ENCODE data around the gene ELF2.
"Not testable (repeated sequence)": the region's sequence is repeated elsewhere in the genome, so short reads cannot be mapped to it uniquely, and the experiment has no call there.

The ELF2 gene

DNA sequence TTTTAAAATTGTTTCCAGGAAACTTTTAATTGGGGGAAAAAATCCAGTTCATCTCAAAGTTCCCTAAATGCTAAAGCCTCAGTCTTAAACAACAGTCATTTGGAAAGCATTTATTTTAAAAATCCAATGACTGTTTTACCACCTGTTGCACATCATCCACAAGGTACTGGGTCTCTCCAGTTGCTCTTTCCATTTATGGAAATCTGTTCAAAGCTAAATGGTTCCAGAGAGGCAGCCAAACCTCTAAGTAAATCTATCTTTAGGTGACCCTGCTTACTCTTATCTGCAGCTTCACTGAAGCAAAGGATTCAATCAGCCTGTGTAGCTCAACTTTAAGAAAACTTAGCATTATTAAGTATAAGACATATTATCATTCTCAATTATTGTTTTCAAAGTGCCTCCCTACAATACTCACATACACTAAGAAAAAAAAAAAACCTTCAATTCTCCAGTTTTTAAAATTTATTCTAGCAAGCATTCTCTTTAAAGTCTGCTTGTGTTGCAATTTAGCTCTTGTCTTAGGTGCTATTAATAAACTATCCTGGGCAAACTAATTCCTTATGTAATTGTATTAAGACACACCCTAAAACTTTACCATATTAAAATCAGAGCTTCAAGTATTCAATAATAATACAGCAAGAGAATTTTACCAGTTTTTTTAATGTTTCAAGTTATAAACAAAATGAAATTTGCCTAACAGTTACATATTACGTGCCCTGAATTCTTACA, 100.8 kb downstream of the ELF2 start:
- no peak for DNase-seq

- DNase-seq, result no peak
Observed at GRCh38 chr4:139060591-139060990, 116.4 kb downstream of the ELF2 start.

- not testable (repeated sequence) for DNase-seq
Observed at GRCh38 chr4:139059026-139059425, 118.0 kb downstream of the ELF2 start.

GRCh38 chr4:139054791-139055505, 122.1 kb downstream of the ELF2 start:
- DNase-seq, result no peak

DNA sequence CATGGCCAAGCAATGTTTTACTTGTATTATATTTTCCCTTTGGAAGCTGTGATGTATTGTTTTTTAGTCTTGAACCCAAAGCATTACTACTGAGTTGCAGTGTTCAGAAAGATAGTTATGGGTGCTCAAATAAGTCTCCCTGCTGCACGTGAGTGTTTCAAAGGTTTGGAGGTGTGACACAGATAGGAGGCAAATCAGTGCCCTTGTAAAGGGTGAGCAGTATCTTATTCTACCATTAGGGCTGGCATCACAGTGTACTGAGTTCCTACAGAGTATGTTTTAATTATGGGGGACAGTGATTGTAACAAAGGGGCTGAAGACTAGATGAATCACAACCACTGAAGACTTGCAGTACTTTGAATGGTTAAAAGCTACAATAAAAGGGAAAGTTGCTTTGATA, 123.1 kb downstream of the ELF2 start:
- no peak for DNase-seq

DNA sequence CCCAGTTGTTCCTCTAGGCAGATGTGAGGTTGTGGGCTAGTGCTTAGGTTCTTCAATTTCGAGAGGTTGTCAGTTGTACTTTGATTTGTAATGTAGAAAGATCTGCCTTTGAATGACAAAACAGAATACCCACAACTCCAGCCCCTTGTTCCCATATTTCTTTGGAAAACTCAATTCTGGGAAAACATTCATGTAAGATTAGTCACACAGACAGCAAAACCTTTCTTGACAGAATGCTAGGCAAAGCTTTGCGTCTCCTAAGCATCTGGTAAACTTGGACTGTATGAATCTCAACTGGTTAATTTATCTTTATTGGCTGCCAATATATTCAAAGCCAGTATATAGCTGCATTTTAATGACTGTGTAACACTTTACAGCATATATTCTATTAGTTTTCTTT, 126.6 kb downstream of the ELF2 start:
- DNase-seq, result no peak

DNA sequence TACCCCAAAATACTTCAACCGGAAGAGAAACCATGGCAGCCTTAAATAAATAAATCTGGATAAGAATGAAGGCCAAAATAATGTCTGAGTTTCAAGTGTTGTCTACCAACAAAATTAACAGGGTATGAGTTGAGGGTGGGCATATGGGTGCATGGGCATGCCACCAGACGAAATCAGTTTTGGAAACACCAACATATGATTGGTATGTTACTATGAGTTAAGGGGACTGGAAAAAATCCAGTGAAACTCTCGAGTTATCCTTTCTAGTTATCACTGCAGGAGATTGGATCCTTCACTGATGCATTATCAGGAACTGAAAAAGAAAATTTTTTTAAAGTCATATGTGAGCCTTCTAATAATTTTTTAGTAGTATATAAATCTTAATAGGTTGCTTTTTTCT, 129.0 kb downstream of the ELF2 start:
- DNase-seq, result no peak

DNA sequence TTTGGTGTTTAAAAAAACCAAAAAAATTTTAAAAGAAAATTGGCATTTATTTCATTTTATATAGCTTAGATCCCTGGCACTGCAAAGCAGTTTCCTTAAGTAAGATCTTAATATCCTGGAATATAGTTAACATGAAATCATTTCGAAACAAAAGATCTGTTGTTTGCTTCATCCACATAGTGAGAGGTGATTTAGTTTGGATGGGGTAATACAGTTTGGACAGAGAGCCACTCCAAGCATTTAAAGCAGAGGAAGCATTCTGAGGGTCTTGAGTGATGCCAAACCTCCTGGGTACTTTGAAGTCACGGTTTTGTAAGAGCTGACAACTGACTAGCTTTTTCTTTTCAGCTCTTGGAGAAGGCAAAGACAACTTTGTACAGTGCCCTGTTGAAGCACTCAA, 132.7 kb downstream of the ELF2 start:
- DNase-seq, result no peak

DNA sequence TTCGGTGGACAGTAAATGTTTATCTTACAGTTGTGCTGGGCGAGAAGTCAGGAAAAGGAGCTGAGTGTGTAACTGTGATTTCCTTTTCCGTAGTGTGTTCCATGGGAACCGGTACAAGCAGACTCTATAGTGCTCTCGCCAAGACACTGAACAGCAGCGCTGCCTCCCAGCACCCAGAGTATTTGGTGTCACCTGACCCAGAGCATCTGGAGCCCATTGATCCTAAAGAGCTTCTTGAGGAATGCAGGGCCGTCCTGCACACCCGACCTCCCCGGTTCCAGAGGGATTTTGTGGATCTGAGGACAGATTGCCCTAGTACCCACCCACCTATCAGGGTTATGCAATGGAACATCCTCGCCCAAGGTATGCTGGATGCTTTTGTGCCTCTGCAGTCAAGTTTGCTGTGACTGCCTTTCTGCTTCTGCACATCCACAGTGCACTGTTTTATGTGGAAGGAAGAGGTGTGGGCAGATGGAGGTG, 134.0 kb downstream of the ELF2 start:
- DNase-seq, result no peak

DNA sequence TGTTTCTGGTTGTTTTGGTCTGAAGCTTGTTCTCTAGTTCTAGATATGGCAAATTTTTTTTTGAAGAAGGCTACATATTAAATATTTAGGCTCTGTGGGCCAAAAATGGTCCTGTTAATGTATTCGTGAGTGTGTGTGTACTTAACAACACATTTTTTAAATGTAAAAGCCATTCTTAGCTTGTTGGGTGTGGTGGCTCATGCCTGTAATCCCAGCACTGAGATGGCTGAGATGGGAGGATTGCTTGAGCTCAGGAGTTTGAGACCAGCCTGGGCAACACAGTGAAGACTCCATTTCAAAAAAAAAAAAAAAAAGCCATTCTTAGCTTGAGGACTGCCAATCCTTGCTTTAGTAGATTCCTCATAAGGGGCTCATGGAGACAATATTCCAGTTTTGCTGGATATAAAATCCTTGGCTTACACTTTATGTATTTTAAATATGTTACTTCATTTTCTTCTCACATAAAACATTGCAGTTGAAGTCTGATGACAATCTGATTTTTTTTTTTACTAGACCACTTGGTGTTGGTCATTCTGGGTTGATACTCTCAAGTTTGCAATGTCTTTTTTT, 138.1 kb downstream of the ELF2 start:
- no peak for DNase-seq

DNA sequence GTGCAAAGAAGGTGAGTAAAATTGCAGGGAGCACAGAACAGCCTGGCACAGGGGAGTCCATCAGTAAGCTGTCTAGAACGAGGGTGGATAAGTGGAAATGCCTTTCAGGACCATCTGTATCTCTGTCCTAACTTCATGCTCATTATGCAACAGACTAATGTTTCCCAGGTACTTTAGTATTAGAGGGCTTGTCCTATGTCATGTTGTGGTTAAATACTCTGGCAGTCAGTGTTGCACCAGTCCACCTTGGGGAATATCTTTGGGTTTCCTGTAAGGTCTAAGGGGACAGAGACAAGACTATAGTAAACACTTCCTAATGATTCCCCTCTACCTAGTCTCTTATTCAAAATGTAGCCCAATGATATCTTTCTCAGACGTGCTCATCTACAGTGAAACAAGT, 140.1 kb downstream of the ELF2 start:
- no peak for DNase-seq

DNA sequence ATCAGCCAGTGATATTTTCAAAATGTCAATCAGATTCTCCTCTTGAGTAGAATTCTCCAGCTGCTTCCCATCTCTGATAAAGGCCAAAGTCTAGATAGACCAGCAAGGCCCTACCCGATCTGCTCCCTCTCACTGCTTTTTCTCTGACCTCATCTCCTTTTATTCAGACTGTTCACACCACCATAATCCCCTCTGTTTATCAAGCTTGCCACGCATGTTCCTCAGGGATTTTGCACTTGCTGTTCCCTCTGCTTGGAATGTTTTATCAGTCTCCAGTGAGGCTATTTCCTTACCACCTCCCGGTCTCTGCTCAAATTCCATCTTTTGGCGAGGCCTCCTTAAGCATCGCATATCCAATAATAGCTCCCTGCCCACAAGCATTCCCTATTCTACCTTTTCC, 141.4 kb downstream of the ELF2 start:
- no peak for DNase-seq

GRCh38 chr4:139030614-139031235, 146.3 kb downstream of the ELF2 start:
- DNase-seq, result peak; percentile 76 to 85

- not testable (repeated sequence) for DNase-seq
Observed at GRCh38 chr4:139029866-139030363, 147.1 kb downstream of the ELF2 start.

DNA sequence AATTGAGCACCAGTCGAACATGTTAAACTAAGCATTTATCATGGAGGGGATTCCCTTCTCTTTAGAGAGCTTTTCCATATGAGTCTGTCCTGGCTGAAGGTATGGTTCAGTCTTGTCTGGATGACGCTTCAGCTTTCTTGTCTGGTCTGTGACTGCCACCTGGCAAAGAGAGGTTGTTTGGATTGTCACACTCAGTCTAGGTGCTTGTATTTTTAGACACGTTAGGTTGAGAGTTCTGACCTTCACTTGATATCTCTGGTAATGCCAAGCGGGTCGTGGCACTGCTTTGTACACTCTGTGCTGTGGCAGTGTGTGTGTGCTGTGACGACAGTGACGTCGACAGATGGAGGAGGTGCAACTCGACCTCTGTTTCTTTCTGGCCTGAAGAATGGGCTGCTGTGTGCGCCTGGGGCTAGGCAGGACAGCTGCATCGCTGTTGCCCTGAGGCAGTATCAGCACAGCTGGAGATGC, 148.8 kb downstream of the ELF2 start:
- no peak for DNase-seq

DNA sequence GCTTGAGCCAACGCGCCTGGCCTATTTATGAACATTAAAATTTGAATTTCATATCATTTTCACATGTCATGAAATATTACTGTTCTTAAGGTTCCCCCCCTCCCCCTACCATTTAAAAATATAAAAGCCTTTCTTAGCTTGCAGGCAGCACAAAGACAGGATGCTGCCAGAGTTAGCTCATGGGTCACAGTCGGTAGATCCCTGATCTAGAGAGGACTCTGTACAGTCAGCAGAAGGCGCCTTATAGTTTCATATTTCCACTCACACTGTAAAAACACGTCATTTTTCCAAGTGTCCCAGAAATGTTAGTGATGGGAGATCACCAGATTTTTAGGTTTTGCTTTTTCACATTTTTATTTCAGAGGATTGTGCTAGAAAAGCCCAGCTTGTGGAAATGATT, 149.2 kb downstream of the ELF2 start:
- DNase-seq, result no peak

DNA sequence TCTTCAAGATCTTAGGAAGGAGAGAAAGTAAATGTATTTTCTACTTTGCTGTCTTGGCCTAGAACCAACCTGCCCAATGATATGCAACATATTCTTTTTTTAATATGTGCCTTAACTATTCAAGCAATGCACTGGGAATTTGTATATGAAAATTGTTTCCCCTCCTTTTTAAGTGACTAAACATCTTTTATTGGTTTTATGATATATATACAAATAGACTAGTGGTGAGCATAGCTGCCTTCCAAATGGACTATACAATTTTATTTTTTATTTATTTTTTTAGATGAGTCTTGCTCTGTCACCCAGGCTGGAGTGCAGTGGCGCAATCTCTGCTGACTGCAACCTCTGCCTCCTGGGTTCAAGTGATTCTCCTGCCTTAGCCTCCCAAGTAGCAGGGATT, 151.2 kb downstream of the ELF2 start:
- DNase-seq, result no peak

GRCh38 chr4:139024686-139025085, 152.3 kb downstream of the ELF2 start:
- no peak for DNase-seq

DNA sequence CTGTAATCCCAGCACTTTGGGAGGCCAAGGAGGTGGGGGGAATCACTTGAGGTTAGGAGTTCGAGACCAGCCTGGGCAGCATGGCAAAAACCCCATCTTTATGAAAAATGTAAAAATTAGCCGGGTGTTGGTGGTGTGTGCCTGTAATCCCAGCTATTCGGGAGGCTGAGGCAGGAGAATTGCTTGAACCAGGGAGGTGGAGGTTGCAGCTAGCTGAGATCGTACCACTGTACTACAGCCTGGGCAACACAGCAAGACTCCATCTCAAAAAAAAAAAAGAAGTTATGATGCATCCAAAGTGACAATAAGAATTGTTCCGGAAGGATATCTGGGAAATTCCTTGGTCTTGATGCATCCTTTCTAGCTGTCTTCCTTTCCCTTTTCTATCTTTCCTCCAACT, 154.2 kb downstream of the ELF2 start:
- no peak for DNase-seq

DNA sequence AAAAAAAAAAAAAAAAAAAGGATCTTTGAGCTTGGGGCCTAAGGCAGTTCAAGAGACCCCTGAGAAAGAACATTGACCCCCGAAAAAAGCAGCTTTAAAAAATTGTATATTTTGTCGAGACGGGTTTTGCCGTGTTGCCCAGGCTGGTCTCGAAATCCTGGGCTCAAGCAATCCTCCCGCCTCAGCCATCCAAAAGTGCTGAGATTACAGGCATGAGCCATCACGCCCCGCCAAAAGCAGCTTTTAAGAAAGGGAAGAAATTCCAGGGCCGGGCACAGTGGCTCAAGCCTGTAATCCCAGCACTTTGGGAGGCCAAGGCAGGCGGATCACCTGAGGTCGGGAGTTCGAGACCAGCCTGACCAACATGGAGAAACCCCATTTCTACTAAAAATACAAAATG, 155.9 kb downstream of the ELF2 start:
- not testable (repeated sequence) for DNase-seq

DNA sequence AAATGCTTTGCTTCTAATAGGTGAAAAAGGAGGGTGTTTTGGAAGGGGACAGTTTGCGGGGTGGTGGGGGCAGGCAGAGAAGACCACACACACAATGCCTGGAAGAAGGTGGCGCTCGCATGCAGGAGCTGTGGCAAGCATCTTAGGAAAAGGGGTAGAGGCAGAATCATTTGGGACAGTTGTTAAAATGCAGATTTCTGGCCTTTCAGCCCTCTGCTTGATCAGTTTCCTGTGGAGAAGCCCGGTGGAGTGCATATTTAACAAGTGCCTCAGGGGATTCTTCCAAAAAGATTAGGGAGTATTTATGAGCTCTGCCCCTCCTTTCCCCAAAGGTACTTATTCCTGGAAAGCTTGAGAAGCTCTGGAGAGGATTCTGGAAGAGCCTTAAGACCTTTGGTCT, 156.6 kb downstream of the ELF2 start:
- DNase-seq, result no peak

DNA sequence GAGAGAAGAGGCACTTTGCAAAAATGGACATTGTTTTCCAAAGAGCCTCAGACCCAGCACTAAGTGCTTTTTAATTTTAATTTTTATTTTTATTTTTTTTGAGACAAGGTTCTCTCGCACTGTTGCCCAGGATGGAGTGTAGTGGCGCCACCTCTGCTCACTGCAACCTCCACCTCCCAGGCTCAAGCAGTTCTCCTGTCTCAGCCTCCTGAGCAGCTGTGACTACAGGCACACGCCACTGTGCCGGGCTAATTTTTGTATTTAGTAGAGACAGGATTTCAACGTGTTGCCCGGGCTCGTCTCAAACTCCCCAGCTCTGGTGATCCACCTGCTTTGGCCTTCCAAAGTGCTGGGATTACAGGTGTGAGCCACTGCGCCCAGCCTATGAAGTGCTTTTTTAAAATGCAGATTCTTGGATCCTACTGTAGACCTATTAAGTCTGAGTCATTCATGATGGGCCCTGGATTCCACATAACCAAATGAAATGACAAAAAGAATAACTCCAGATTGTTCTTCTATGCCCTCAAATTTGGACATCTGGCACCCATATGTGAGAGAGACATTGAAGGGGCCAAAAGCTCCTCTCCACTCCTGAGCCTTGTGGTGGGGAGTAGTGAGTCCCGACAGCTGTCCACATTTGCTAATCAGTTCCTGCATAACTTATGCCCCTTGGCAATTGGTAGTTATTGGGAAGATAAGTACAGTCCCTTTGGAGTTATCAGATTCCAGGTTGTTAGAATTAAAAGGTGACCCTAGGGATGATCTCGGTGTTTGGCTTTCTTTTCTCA, 157.9 kb downstream of the ELF2 start:
- no peak for DNase-seq

DNA sequence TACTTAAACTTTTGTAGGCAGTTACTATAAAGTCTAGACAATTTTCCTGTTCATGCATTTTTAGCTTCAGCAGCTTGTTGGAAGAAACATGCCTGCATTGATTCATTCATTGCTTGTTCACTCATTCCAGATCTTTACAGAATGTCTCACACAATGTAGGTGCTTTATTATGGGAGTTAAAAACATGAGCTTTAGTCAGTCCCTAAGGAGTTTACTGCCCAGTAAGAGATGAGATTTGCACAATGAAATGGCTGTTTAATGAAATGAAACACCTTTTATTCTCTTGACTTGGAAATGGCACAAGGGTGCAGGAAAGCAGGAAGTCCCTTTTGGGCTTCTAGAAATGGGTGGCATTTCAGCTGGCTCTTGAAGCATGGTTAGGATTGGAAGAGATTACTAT, 158.5 kb downstream of the ELF2 start:
- no peak for DNase-seq
